ENCODE data around the gene PLK5. TPM values are rescaled to one million over a fixed set of nuclear protein-coding genes. Genes with fewer than 3 reads are reported as not detected.
"Not testable (repeated sequence)": the region's sequence is repeated elsewhere in the genome, so short reads cannot be mapped to it uniquely, and the experiment has no call there.

Gene PLK5
- total and polyA plus RNA-seq, 2 donors (not counting 1 experiment from before 2014, with no cell fraction given), result not detected

DNA sequence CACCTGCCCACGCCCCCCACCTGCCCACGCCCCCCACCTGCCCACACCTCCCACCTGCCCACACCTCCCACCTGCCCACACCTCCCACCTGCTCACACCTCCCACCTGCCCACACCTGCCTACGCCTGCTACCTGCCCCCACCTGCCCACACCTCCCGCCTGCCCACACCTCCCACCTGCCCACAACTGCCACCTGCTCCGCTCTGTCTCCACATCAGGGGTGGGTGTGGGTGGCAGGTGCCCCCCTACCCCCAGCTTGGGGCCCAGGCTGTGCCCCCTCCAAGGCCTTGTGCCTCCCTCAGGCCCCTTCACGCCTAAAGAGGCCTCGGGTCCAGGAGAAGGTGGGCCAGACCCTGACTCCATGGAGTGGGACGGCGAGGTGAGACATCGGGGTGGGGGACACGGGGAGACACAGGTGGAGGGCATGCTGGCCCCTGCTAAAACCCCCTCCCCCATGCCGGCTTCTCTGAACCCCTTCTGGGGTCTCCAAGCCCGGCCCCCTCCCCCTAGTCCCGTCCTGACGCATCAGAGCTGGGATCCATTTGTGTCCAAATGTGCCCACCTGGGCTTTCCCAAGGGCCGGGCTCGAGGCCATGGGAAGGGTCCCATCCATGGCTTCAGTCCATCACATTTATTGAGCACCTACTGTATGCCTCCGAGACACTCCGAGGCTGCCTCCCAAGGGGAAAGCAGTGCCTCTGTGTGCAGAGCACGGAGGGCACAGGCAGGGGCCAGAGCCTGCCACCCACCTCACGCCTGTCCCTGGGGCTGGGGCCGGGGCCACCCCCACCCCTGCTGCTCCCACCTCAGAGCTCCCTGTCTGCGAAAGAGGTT is 4.9 kb downstream of the PLK5 start:
- Histone ChIP-seq H3K4me3 (ENCODE audit: control extremely low read depth in 1 of 5, extremely low read depth in 1 of 5, insufficient read depth in 1 of 5, low read depth in 2 of 5, low read length in 4 of 5) (no peak overlapping the region), H4K20me1 (ENCODE audit: control insufficient read depth, insufficient read depth, low read length, poor library complexity, severe bottlenecking) (no peaks in the 10 kb centered on the region), H3K27ac (ENCODE audit: low read length in 2 of 2) (no peak overlapping the region), H3K27me3 (replicated peaks in 1 of 4; ENCODE audit: control extremely low read depth in 1 of 4, control insufficient read depth in 3 of 4, insufficient read depth in 4 of 4, low read length in 3 of 4) (peaks cover 0 to 30% (median 9%) of the 10 kb centered on the region in 4 experiments), H3K9ac (ENCODE audit: low read length) (no peak overlapping the region), H3K4me1 (ENCODE audit: control insufficient read depth in 2 of 2, insufficient read depth in 2 of 2, low read length in 2 of 2) (peaks cover 3 to 8% of the 10 kb centered on the region in 2 donors), H3K36me3 (replicated peaks in 1 of 2; ENCODE audit: control extremely low read depth in 1 of 2, control insufficient read depth in 1 of 2, extremely low read depth in 1 of 2, insufficient read depth in 2 of 2, low read length in 1 of 2) (no peaks in the 10 kb centered on the region), H3K4me2 (replicated peaks; ENCODE audit: low read depth, low read length, poor library complexity, severe bottlenecking) (no peak overlapping the region), H2AFZ (ENCODE audit: insufficient read depth, low read depth, low read length, poor library complexity, severe bottlenecking) (no peak overlapping the region), H3K79me2 (ENCODE audit: control insufficient read depth, insufficient read depth, low read length) (no peaks in the 10 kb centered on the region), H3K9me3 (ENCODE audit: control extremely low read depth in 1 of 3, control insufficient read depth in 2 of 3, insufficient read depth in 1 of 3, low read length in 2 of 3) (peaks cover 0 to 4% (median 0%) of the 10 kb centered on the region in 3 donors)
- TF ChIP-seq, protein P1, sequence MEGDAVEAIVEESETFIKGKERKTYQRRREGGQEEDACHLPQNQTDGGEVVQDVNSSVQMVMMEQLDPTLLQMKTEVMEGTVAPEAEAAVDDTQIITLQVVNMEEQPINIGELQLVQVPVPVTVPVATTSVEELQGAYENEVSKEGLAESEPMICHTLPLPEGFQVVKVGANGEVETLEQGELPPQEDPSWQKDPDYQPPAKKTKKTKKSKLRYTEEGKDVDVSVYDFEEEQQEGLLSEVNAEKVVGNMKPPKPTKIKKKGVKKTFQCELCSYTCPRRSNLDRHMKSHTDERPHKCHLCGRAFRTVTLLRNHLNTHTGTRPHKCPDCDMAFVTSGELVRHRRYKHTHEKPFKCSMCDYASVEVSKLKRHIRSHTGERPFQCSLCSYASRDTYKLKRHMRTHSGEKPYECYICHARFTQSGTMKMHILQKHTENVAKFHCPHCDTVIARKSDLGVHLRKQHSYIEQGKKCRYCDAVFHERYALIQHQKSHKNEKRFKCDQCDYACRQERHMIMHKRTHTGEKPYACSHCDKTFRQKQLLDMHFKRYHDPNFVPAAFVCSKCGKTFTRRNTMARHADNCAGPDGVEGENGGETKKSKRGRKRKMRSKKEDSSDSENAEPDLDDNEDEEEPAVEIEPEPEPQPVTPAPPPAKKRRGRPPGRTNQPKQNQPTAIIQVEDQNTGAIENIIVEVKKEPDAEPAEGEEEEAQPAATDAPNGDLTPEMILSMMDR (IDR thresholded peaks at IDR 0.05), result no peak
- no peak for TF ChIP-seq EZH2 (IDR thresholded peaks at IDR 0.05; ENCODE audit: borderline replicate concordance, insufficient read depth, low read depth, low read length, poor library complexity, severe bottlenecking)
- peaks cover 42% of the 10 kb centered on the region for H3K27me3 Mint-ChIP-seq
- H3K27ac Mint-ChIP-seq, result no peak overlapping the region
- ChIA-PET POLR2A (interaction anchor here (0.6 kb wide), 1 partner anchor 835 kb away, joined by 6 read pairs; no protein-coding TSS in a partner anchor), CTCF (no interaction called here)
- intact Hi-C loops (cut with micrococcal nuclease), result no loop called here
- no peaks in the 10 kb centered on the region for H3K9me3 Mint-ChIP-seq (ENCODE audit: insufficient read depth)
- 83% methylated on average over 18 of the region's 23 CpGs for WGBS (ENCODE audit: insufficient coverage)
- no peak for DNase-seq
- H3K4me3 Mint-ChIP-seq, result no peak overlapping the region
- no peak for ATAC-seq (ENCODE audit: low read depth)
- peaks cover 7% of the 10 kb centered on the region for H3K4me1 Mint-ChIP-seq

GRCh38 chr19:1529430-1529816 is 5.5 kb downstream of the PLK5 start:
- TF ChIP-seq, protein P1 (IDR thresholded peaks at IDR 0.05), result no peak
- no peak for TF ChIP-seq EZH2 (IDR thresholded peaks at IDR 0.05; ENCODE audit: borderline replicate concordance, insufficient read depth, low read depth, low read length, poor library complexity, severe bottlenecking)
- ChIA-PET POLR2A (interaction anchor here (0.6 kb wide), 1 partner anchor 834 kb away, joined by 6 read pairs; no protein-coding TSS in a partner anchor), CTCF (no interaction called here)
- Mint-ChIP-seq H3K27ac (no peak overlapping the region), H3K4me3 (no peak overlapping the region), H3K27me3 (peaks cover 40% of the 10 kb centered on the region), H3K9me3 (ENCODE audit: insufficient read depth) (no peaks in the 10 kb centered on the region), H3K4me1 (peaks cover 5% of the 10 kb centered on the region)
- Histone ChIP-seq H3K36me3 (replicated peaks in 1 of 2; ENCODE audit: control extremely low read depth in 1 of 2, control insufficient read depth in 1 of 2, extremely low read depth in 1 of 2, insufficient read depth in 2 of 2, low read length in 1 of 2) (no peaks in the 10 kb centered on the region), H3K27me3 (replicated peaks in 1 of 4; ENCODE audit: control extremely low read depth in 1 of 4, control insufficient read depth in 3 of 4, insufficient read depth in 4 of 4, low read length in 3 of 4) (peaks cover 0 to 29% (median 8%) of the 10 kb centered on the region in 4 experiments), H3K4me1 (ENCODE audit: control insufficient read depth in 2 of 2, insufficient read depth in 2 of 2, low read length in 2 of 2) (peaks cover 2 to 6% of the 10 kb centered on the region in 2 donors), H3K9me3 (ENCODE audit: control extremely low read depth in 1 of 3, control insufficient read depth in 2 of 3, insufficient read depth in 1 of 3, low read length in 2 of 3) (peaks cover 0 to 4% (median 0%) of the 10 kb centered on the region in 3 donors), H3K4me3 (ENCODE audit: control extremely low read depth in 1 of 5, extremely low read depth in 1 of 5, insufficient read depth in 1 of 5, low read depth in 2 of 5, low read length in 4 of 5) (no peak overlapping the region), H3K9ac (ENCODE audit: low read length) (no peak overlapping the region), H2AFZ (ENCODE audit: insufficient read depth, low read depth, low read length, poor library complexity, severe bottlenecking) (no peak overlapping the region), H3K79me2 (ENCODE audit: control insufficient read depth, insufficient read depth, low read length) (no peaks in the 10 kb centered on the region), H4K20me1 (ENCODE audit: control insufficient read depth, insufficient read depth, low read length, poor library complexity, severe bottlenecking) (no peaks in the 10 kb centered on the region), H3K4me2 (replicated peaks; ENCODE audit: low read depth, low read length, poor library complexity, severe bottlenecking) (no peak overlapping the region), H3K27ac (ENCODE audit: low read length in 2 of 2) (no peak overlapping the region)
- ATAC-seq (ENCODE audit: low read depth) (no peak), DNase-seq (no peak)
- intact Hi-C loops (cut with micrococcal nuclease), result no loop called here
- 89% methylated on average over 15 of the region's 16 CpGs for WGBS (ENCODE audit: insufficient coverage)

DNA sequence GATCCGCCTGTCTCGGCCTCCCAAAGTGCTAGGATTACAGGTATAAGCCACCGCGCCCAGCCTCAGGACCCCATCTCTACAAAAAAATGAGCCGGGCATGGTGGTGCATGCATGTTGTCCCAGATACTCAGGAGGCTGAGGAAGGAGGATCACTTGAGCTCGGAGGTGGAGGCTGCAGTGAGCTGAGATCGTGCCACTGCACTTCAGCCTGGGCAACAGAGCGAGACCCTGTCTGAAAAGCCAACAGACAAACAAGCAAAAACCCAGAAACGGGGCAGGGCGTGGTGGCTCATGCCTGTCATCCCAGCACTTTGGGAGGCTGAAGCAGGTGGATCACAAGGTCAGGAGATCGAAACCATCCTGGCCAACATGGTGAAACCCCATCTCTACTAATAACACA is 7.0 kb downstream of the PLK5 start:
- H2AFZ ChIP-seq (ENCODE audit: insufficient read depth, low read depth, low read length, poor library complexity, severe bottlenecking); DNase-seq; H3K9ac ChIP-seq (ENCODE audit: low read length); ATAC-seq (ENCODE audit: low read depth); H3K4me3 ChIP-seq (ENCODE audit: control extremely low read depth in 1 of 5, extremely low read depth in 1 of 5, insufficient read depth in 1 of 5, low read depth in 2 of 5, low read length in 4 of 5); H3K27ac Mint-ChIP-seq; H3K27ac ChIP-seq (ENCODE audit: low read length in 2 of 2); H4K20me1 ChIP-seq (ENCODE audit: control insufficient read depth, insufficient read depth, low read length, poor library complexity, severe bottlenecking); H3K9me3 Mint-ChIP-seq (ENCODE audit: insufficient read depth); H3K4me1 Mint-ChIP-seq; intact Hi-C loops (cut with micrococcal nuclease); H3K4me3 Mint-ChIP-seq; H3K79me2 ChIP-seq (ENCODE audit: control insufficient read depth, insufficient read depth, low read length); POLR2A ChIA-PET; H3K36me3 ChIP-seq (replicated peaks in 1 of 2; ENCODE audit: control extremely low read depth in 1 of 2, control insufficient read depth in 1 of 2, extremely low read depth in 1 of 2, insufficient read depth in 2 of 2, low read length in 1 of 2); H3K4me1 ChIP-seq (ENCODE audit: control insufficient read depth in 2 of 2, insufficient read depth in 2 of 2, low read length in 2 of 2); H3K4me2 ChIP-seq (replicated peaks; ENCODE audit: low read depth, low read length, poor library complexity, severe bottlenecking): not testable (repeated sequence)
- CTCF ChIA-PET, result interaction anchor here (0.6 kb wide), 1 partner anchor 294 kb away, joined by 3 read pairs; no protein-coding TSS in a partner anchor
- H3K27me3 Mint-ChIP-seq, result peaks cover 29% of the 10 kb centered on the region
- Histone ChIP-seq H3K9me3 (ENCODE audit: control extremely low read depth in 1 of 3, control insufficient read depth in 2 of 3, insufficient read depth in 1 of 3, low read length in 2 of 3) (peaks cover 0 to 11% (median 0%) of the 10 kb centered on the region in 3 donors), H3K27me3 (replicated peaks in 1 of 4; ENCODE audit: control extremely low read depth in 1 of 4, control insufficient read depth in 3 of 4, insufficient read depth in 4 of 4, low read length in 3 of 4) (peaks cover 0 to 15% (median 0%) of the 10 kb centered on the region in 4 experiments)
- WGBS (ENCODE audit: insufficient coverage), result 95% methylated on average over 7 of the region's 11 CpGs
